ENCODE results near the gene ETF1.

ETF1 gene

GRCh38 chr5:138568061-138568824 is 25.2 kb upstream of the ETF1 start:
- no peak overlapping the region for H3K27ac ChIP-seq
- H3K4me3 ChIP-seq = no peak overlapping the region
- no peaks in the 10 kb centered on the region for H3K9me3 ChIP-seq (replicated peaks in 1 of 11)
- no peak overlapping the region; a peak in 1 of 22 replicates for H3K4me2 ChIP-seq
- peaks cover 2 to 29% (median 12%) of the 10 kb centered on the region in 10 experiments; a peak in 18 of 20 replicates for H3K4me1 ChIP-seq
- peak overlapping the region in 1 of 11 experiments; percentile 5; a peak in 2 of 22 replicates for H3K9ac ChIP-seq
- H3K36me3 ChIP-seq = peaks cover 100% of the 10 kb centered on the region in 11 experiments
- H3K27me3 ChIP-seq = no peaks in the 10 kb centered on the region
- H4K20me1 ChIP-seq = peaks cover 90 to 100% (median 100%) of the 10 kb centered on the region in 11 experiments
- no peak for TF ChIP-seq Cebpa-rat (IDR thresholded peaks at IDR 0.05)

GRCh38 chr5:138566792-138567191 is 23.8 kb upstream of the ETF1 start:
- no peaks in the 10 kb centered on the region for H3K9me3 ChIP-seq (replicated peaks in 1 of 11)
- H3K36me3 ChIP-seq = peaks cover 94 to 100% (median 97%) of the 10 kb centered on the region in 11 experiments
- no peak overlapping the region for H3K4me2 ChIP-seq
- no peak overlapping the region for H3K4me3 ChIP-seq
- peaks cover 87 to 100% (median 98%) of the 10 kb centered on the region in 11 experiments for H4K20me1 ChIP-seq
- no peak for TF ChIP-seq Cebpa-rat (IDR thresholded peaks at IDR 0.05)
- no peak overlapping the region; a peak in 1 of 22 replicates for H3K9ac ChIP-seq
- no peaks in the 10 kb centered on the region for H3K27me3 ChIP-seq
- no peak overlapping the region for H3K27ac ChIP-seq
- peaks cover 0 to 16% (median 5%) of the 10 kb centered on the region in 10 experiments; a peak in 5 of 20 replicates for H3K4me1 ChIP-seq

DNA sequence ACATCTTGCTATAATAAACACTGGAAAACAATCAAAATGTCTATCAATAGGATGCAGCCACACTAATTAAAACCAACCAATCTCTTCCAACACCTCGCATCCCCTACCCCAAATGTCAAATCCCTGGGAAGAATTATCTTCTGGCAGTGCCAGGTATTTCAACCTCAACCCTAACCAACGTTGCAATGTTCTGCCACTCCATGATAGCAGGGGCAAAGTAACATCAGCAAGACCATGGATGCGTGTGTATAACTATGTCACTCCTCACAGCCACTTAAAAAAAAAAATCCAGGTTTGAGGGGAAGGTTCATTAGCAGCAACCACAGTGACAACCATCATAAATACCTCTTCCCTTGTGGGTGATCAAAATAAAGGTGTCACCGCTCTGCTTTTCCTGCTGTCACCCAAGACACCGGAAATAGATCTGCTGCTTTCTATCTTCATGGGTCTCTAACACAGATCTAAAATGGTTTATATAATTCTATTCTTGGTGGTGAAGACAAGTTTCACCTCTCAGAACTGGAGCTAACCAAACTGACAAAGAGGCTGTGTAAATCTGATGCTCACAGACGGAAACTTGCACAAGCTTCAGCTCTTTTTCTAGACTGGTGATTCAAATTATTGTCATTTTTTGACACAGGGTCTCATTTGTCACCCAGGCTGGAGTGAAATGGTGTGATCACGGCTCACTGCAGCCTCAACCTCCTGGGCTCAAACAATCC is 22.2 kb upstream of the ETF1 start:
- no peak for TF ChIP-seq Cebpa-rat (IDR thresholded peaks at IDR 0.05)
- no peak overlapping the region for H3K4me3 ChIP-seq
- peaks cover 87 to 100% (median 98%) of the 10 kb centered on the region in 11 experiments for H4K20me1 ChIP-seq

GRCh38 chr5:138564242-138564641 is 21.2 kb upstream of the ETF1 start:
- peaks cover 94 to 100% (median 97%) of the 10 kb centered on the region in 11 experiments for H3K36me3 ChIP-seq
- no peak overlapping the region for H3K27ac ChIP-seq
- no peak overlapping the region for H3K9ac ChIP-seq
- H3K4me1 ChIP-seq = peaks cover 0 to under 1% (median 0%) of the 10 kb centered on the region in 10 experiments; a peak in 3 of 20 replicates
- H3K4me2 ChIP-seq = no peak overlapping the region
- no peak overlapping the region for H3K4me3 ChIP-seq
- H4K20me1 ChIP-seq = peaks cover 87 to 100% (median 98%) of the 10 kb centered on the region in 11 experiments
- no peaks in the 10 kb centered on the region for H3K9me3 ChIP-seq (replicated peaks in 1 of 11)
- H3K27me3 ChIP-seq = no peaks in the 10 kb centered on the region
- TF ChIP-seq Cebpa-rat (IDR thresholded peaks at IDR 0.05) = no peak

More for the DNA sequence above, 22.2 kb upstream of the ETF1 start:
- no peak overlapping the region for H3K4me2 ChIP-seq
- H3K36me3 ChIP-seq = peaks cover 94 to 100% (median 97%) of the 10 kb centered on the region in 11 experiments
- H3K27ac ChIP-seq = no peak overlapping the region
- H3K4me1 ChIP-seq = peaks cover 0 to 10% (median 0%) of the 10 kb centered on the region in 10 experiments; a peak in 5 of 20 replicates
- no peaks in the 10 kb centered on the region for H3K27me3 ChIP-seq
- H3K9me3 ChIP-seq (replicated peaks in 1 of 11) = no peaks in the 10 kb centered on the region
- no peak overlapping the region for H3K9ac ChIP-seq

DNA sequence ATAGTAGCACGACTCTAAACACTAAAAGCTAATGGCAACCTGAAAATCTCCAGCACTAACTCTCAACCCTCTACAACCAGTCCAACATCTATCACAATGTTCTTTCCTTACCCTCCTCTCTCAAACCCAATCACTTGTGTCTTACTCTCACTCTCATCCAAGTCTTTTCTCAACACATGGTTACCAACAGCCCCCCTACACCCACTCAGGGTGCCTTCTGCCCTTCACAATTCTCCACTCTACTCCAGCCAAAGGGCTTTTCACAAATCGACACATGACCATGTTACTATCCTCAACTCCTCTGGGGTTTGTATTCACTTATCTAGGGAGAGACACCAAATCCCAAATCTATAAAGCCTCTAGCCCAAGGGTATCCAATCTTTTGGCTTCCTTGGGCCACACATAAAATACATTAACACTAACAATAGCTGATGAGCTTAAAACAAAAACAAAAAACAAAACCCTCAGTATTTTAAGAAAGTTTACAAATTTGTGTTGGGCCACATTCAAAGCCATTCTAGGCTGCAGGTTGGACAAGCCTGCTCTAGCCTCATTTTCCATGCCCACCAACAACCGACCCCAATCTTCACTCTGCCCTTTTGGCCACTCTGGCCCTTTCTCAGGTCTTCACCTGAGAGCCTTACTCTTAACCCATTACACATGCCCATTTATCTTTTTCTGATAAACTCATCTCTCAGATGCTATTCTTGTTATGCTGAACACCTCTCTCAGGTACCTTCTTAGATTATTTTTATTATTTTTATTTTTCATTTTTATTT is 20.5 kb upstream of the ETF1 start:
- peaks cover 87 to 100% (median 98%) of the 10 kb centered on the region in 11 experiments for H4K20me1 ChIP-seq
- no peak overlapping the region for H3K27ac ChIP-seq
- no peak overlapping the region for H3K4me2 ChIP-seq
- no peaks in the 10 kb centered on the region for H3K9me3 ChIP-seq (replicated peaks in 1 of 11)
- no peaks in the 10 kb centered on the region; a peak in 2 of 20 replicates for H3K4me1 ChIP-seq
- H3K4me3 ChIP-seq = no peak overlapping the region
- TF ChIP-seq Cebpa-rat (IDR thresholded peaks at IDR 0.05) = no peak
- peak overlapping the region in 1 of 11 experiments; percentile 22; a peak in 1 of 22 replicates for H3K9ac ChIP-seq
- peaks cover 94 to 100% (median 97%) of the 10 kb centered on the region in 11 experiments for H3K36me3 ChIP-seq
- H3K27me3 ChIP-seq = no peaks in the 10 kb centered on the region

GRCh38 chr5:138560971-138561370 is 17.9 kb upstream of the ETF1 start:
- TF ChIP-seq Cebpa-rat (IDR thresholded peaks at IDR 0.05) = no peak
- Histone ChIP-seq H3K9me3 (replicated peaks in 1 of 11) (no peaks in the 10 kb centered on the region), H3K4me1 (no peaks in the 10 kb centered on the region; a peak in 1 of 20 replicates), H3K27me3 (no peaks in the 10 kb centered on the region), H3K4me2 (no peak overlapping the region), H3K4me3 (no peak overlapping the region), H3K9ac (no peak overlapping the region), H3K27ac (no peak overlapping the region), H3K36me3 (peaks cover 94 to 100% (median 97%) of the 10 kb centered on the region in 11 experiments), H4K20me1 (peaks cover 85 to 100% (median 98%) of the 10 kb centered on the region in 11 experiments)

DNA sequence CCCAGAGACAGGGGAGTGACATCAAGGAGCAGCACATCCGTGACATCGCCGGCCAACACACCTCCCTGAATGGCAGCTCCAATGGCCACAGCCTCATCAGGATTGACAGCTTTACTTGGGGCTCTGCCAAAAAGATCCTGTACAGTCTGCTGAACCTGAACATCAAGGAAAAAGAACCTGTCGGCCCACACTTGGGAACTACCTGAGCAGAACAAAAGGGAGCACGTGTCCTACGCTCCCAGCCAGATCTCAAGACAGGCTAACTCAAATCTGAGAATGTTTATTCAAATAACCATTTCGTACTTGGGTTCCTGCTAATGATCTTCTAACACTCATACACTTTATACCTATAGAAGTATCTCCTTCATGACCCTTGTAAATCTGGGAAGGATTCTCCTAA is 16.9 kb upstream of the ETF1 start:
- no peaks in the 10 kb centered on the region; a peak in 1 of 20 replicates for H3K4me1 ChIP-seq
- no peak overlapping the region for H3K4me2 ChIP-seq
- H3K27me3 ChIP-seq = no peaks in the 10 kb centered on the region
- no peak overlapping the region for H3K4me3 ChIP-seq
- no peak overlapping the region for H3K27ac ChIP-seq
- H3K9ac ChIP-seq = no peak overlapping the region
- H3K9me3 ChIP-seq (replicated peaks in 1 of 11) = no peaks in the 10 kb centered on the region
- TF ChIP-seq Cebpa-rat (IDR thresholded peaks at IDR 0.05) = no peak
- H3K36me3 ChIP-seq = peaks cover 94 to 100% (median 97%) of the 10 kb centered on the region in 11 experiments
- peaks cover 81 to 100% (median 98%) of the 10 kb centered on the region in 11 experiments for H4K20me1 ChIP-seq

GRCh38 chr5:138557677-138558076 is 14.6 kb upstream of the ETF1 start:
- no peaks in the 10 kb centered on the region for H3K9me3 ChIP-seq (replicated peaks in 1 of 11)
- TF ChIP-seq Cebpa-rat (IDR thresholded peaks at IDR 0.05) = no peak
- peaks cover 79 to 100% (median 98%) of the 10 kb centered on the region in 11 experiments; a peak in 21 of 22 replicates for H4K20me1 ChIP-seq
- no peaks in the 10 kb centered on the region for H3K4me1 ChIP-seq
- peaks cover 87 to 100% (median 97%) of the 10 kb centered on the region in 11 experiments for H3K36me3 ChIP-seq
- no peak overlapping the region for H3K4me2 ChIP-seq
- H3K27me3 ChIP-seq = no peaks in the 10 kb centered on the region
- no peak overlapping the region for H3K27ac ChIP-seq
- no peak overlapping the region for H3K4me3 ChIP-seq
- peak overlapping the region in 1 of 11 experiments; percentile 1; a peak in 1 of 22 replicates for H3K9ac ChIP-seq

Data from BLaER1 treated with 17β-estradiol and CSF1 and Interleukin-3, amounts not matched to agents 10 nM and 100 nM (cell line).